ENCODE data around the gene ZSCAN18.
A peak's percentile ranks its signal among the peaks of the same experiment; 100 is the strongest.

ZSCAN18 gene

GRCh38 chr19:58085348-58085875 is 12.6 kb downstream of the ZSCAN18 start:
- no peak for DNase-seq (ENCODE audit: low read depth)

DNA sequence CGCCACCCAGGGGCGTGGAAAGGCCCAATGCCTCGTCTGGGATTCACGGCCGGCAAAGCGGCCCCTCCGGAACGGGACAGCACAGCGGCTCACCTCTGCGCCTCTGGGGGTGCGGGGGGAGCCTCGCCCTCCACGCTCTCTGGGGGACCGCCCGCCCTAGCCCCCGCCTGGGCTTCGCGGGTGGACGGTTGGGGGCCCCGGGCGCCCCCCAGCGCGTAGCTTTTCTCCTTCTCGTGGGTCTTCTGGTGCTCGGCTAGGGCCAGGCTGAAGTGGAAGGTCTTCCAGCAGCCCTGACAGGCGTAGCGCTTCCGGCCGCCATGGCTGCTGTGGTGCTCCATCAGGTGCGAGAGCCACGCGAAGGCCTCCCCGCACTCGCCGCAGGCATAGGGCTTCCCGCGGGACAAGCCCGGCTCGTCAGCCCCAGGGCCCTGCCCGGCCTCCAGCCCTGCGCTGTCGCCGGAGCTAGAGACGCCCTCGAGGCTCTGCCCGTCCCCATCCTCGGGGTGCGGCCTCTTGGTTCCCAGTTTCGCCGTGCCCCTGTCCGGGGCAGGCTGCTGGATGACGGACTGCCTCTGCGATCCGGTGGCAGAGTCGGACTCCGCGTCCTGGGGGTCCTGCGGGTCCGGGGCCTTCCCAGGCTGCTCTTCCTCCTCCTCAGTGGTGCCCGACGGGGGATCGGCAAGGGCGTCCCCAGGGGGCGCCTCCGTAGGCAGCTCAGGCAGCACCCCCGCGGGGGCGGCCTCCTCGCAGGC is 13.3 kb downstream of the ZSCAN18 start:
- no peak for DNase-seq (ENCODE audit: low read depth)

- no peak for DNase-seq (ENCODE audit: low read depth)
Observed at GRCh38 chr19:58083021-58083420, 15.0 kb downstream of the ZSCAN18 start.

- DNase-seq (ENCODE audit: low read depth) = no peak
Observed at GRCh38 chr19:58079792-58080191, 18.2 kb downstream of the ZSCAN18 start.

DNA sequence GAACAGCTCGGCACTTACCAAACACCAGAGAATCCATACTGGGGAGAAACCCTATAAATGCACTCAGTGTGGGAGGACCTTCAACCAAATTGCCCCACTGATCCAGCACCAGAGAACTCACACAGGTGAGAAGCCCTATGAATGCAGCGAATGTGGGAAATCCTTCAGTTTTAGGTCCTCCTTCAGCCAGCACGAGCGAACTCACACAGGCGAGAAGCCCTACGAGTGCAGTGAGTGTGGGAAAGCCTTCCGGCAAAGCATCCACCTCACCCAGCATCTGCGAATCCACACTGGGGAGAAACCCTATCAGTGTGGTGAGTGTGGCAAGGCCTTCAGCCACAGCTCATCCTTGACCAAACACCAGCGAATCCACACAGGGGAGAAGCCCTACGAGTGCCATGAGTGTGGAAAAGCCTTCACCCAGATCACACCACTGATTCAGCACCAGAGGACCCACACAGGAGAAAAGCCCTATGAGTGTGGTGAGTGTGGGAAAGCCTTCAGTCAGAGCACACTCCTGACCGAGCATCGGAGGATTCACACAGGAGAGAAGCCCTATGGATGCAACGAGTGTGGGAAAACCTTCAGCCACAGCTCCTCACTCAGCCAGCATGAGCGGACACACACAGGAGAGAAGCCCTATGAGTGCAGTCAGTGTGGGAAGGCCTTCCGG is 30.7 kb downstream of the ZSCAN18 start:
- no peak for DNase-seq (ENCODE audit: low read depth)

DNA sequence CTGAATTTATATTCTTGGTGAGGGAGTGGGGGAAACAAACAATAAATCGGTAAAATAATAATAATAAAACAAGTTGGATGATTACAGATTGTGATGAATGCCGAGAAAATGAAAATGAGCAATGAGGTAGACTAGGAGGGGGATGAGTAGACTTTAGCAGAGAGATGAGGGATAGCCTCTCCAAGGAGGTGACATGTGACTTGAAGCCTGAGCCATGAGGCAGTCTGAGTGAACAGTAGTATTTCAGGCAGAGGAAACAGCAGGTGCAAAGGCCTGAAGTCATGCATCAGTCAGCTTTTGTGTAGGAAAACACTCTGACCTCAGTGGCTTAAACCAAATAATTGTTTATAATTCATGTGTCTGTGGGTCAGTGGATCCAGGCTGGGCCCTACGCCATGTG is 34.3 kb downstream of the ZSCAN18 start:
- no peak for DNase-seq (ENCODE audit: low read depth)

DNA sequence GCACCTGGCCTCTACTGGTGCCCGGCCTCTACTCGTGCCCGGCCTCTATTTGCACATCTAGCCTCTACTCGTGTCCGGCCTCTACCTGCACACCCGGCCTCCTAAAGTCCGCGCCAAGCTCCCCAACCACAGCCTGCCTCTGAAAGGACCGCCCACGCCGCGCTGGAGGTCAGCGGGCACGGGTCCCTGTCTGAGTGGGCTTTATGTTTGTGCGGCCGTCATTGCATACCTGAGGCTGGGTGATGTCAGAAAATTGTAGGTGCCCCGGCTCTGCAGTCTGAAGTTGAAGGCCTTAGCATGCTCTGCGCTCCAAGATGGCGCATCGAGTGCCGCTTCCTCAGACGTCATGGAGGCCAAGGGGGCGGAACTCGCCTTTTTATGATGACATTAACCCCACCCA is 37.8 kb downstream of the ZSCAN18 start:
- no peak for DNase-seq (ENCODE audit: low read depth)

- DNase-seq (ENCODE audit: low read depth) = no peak
Observed at GRCh38 chr19:58059671-58060078, 38.4 kb downstream of the ZSCAN18 start.

DNA sequence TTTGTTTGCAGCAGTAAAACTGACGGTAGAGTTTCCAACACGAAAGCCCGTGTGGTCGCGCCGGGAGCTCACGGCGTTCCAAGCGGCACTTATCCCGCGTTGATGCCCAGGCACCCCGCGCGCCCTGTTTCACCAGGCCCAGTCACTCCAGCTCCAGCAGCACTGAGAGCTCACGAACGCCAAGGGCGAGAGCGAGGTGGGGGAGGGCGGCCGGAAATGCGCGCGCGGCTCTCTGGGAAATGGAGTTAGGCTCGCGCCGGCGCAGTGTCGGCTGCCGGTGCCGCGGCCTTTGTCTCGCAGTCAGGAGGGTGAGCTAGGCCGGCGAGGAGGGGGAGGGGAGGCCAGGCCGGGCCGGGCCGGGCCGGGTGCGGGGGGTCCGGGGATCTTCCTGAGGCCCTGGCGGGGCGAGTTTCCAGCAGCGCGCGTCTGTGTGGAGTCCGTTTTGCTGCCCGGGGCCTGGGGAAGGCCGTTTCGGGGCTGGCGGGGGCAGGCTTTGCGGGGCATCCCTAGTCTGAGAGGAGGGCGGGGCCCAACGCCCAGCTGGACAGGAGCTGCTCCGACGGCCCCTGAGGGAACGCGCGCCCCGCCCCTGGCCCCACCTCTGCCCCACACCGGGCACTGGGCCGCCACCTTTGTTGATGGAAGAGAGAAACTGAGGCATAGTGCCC is 38.9 kb downstream of the ZSCAN18 start, which contains the start of gene ZNF135:
Gene ZNF135, plus strand, starts transcription at position 280 of the 668 bp plus-strand sequence. CDS start 721 bp downstream, outside the sequence.
- peak; percentile 73 for DNase-seq (ENCODE audit: low read depth)

DNA sequence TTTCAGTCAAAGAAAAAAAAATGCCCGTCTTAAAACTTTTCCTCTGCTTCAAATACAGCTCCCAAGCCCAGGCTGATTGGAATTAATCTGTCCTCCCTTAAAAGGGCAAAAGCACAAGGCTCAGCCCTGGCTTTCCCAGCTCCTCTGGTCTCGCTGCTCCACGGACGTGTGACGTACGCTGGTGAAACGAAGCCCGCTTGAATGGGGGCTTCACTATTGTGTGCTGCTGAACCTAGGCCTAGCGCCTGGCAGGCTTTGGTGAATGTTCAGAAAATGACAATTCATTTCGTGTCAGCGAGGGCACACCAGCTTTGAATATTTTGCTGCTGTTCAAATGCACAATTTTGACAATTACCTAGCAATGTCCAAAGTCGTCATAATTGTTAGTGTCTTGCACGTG is 39.6 kb downstream of the ZSCAN18 start:
- no peak for DNase-seq (ENCODE audit: low read depth)

GRCh38 chr19:58056861-58057260 is 41.2 kb downstream of the ZSCAN18 start:
- DNase-seq (ENCODE audit: low read depth) = no peak

DNA sequence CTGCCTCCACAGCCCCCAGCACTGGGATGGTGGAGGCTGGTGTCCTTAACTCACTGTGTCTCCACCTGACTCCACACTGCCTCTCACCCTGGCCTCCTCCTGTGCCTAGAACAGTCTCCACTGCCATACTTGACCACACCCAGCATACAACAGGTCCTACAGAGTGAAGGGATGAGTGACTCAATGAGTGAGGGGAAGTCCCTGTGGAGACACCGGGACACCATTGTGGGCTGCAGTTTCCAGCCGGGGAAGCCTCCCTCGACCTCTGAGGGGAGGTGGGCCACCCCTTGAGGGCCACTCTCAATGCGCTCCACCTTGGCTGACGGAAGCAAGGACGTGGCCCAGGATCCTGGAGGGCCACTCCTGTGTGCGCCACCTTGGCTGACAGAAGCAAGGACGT is 41.8 kb downstream of the ZSCAN18 start:
- DNase-seq (ENCODE audit: low read depth) = no peak

- DNase-seq (ENCODE audit: low read depth) = peak; percentile 4
Observed at GRCh38 chr19:58054901-58055874, 42.8 kb downstream of the ZSCAN18 start.

- no peak for DNase-seq (ENCODE audit: low read depth)
Observed at GRCh38 chr19:58053480-58054156, 44.4 kb downstream of the ZSCAN18 start.

DNA sequence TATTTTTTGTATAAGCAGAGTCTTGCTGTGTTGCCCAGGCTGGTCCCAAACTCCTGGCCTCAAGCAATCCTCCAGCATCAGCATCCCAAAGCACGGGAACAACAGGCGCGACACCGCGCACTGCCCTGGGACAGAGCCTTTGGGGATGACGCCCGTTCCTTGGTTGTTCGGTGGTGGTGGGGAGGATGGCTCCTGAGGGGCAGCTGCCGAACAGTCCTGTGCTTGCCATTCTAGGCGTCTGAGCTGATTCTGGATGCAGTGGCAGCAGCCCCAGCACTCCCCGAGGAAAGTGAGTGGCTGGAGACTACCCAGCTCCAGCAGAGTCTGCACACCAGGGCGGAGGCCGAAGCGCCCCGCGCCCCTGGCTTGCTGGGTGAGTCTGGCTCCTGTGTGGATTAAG is 45.8 kb downstream of the ZSCAN18 start:
- DNase-seq (ENCODE audit: low read depth) = no peak

DNA sequence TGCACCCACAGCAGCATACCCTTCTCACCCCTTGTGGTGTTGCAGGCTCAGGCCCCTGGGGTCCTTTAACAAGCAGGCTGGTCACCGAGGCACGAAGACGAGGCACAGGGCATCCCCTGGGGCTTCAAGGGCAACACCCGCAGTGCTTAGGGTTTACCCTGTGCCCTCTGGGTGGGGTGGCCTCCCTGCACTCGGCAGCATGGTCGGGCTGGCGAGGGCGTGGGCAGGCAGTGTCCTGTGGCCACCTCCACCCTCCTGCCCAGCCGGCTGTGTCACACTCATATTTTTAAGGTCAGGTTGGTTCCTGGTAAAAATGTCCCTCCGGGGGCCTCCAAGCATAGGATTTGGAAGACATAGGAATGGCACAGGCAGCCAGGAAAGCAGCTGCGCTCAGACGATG is 50.4 kb downstream of the ZSCAN18 start:
- DNase-seq (ENCODE audit: low read depth) = no peak

DNA sequence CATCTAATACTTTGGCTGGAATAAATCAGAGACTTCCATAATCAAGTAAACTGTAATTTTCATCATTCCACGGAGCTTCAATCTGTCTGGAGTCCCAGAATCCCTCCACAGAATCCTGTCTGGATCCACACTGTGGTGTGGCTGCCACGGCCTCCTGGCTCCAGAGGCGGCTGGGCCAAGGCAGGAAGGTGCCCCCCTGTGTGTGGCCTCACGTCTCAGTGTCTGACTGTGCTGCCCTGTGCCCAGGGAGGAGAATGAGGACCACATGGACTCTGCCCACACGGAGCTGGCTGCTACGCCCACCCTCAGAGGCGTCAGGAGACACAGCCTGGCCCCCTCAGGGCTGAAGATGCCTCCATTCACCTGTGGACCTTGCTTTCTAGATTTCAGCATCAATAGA is 51.2 kb downstream of the ZSCAN18 start:
- no peak for DNase-seq (ENCODE audit: low read depth)

DNA sequence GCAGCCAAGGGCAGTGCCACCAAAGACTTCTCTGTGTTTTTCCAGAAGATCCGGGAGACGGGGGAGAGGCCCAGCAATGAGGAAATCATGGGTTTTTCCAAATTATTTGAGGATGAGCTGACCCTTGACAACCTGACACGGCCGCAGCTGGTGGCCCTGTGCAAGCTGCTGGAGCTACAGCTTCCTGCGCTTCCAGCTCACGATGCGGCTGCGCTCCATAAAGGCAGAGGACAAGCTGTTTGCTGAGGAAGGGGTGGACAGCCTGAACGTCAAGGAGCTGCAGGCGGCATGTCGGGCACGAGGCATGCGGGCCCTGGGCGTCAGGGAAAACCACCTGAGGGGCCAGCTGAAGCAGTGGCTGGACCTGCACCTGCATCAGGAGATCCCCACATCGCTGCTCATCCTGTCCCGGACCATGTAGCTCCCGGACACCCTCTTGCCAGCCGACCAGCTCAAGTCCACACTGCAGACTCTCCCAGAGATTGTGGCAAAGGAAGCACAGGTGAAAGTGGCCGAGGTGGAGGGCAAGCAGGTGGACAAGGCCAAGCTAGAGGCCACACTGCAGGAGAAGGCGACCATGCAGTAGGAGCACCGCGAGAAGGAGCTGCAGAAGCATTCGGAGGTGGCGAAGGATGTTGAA is 52.5 kb downstream of the ZSCAN18 start:
- no peak for DNase-seq (ENCODE audit: low read depth)

DNA sequence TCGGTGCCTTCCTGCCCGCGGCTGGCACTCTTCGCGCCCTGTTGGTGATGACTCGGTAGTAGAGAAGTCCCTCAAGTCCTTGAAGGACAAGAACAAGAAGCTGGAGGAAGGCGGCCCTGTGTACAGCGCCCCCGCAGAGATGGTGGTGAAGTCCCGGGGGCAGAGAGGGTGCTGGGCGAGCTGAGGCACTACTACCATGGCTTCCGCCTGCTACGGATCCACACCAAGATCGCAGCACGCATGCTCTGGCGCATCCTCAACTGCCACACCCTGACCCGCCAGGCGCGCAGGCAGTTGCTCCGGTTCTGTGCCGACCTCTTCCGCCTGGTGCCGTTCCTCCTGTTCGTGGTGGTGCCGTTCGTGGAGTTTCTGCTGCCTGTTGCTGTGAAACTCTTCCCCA is 53.1 kb downstream of the ZSCAN18 start:
- no peak for DNase-seq (ENCODE audit: low read depth)

DNA sequence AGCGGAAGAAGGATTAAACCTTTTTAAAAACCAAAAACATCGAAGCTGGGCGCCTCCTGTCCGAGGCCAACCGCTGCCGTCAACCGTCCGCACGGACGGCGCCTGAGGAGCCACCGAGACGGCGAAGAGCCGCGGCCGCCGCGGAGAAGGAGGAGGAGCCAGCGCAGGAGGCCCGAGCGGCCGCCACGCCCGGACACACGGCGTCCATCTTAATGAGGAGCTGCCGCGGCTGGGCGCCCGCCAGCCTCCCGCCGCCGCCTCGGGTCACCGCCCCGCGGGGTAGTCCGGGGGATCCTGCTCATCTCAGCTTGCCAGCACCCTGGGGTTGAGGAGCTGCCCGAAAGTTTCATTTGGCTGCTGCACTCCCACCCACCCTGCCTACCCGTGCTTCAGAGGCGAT is 53.6 kb downstream of the ZSCAN18 start:
- DNase-seq (ENCODE audit: low read depth) = no peak
